Cardiac muscle cell (in vitro differentiated cells and primary cell): ENCODE results near the gene TAF1A. TPM values are rescaled to one million over a fixed set of nuclear protein-coding genes. Genes with fewer than 3 reads are reported as not detected.
A peak's percentile ranks its signal among the peaks of the same experiment; 100 is the strongest.

Experiments
- DNase-seq, 2 donors: peaks; one replicate each; pipeline versions ENCODE4 v3.0.0 to v3.0.0-alpha.2; 2010 to 2017; ENCODE audit warnings: low read depth in 1 of 2, low spot score in 1 of 2
- H3K27ac ChIP-seq: fragments of 200-600 bp; sonication (generic); 2 replicates; pipeline ENCODE4 v1.5.1; 2016
- H3K27me3 ChIP-seq: fragments of 200-600 bp; sonication (generic); 2 replicates; pipeline ENCODE4 v1.6.0; 2016; ENCODE audit warnings: control low read depth
- H3K36me3 ChIP-seq: fragments of 200-600 bp; sonication (generic); 2 replicates; pipeline ENCODE4 v1.5.1; 2016; ENCODE audit warnings: control low read depth
- H3K4me1 ChIP-seq: fragments of 200-600 bp; sonication (generic); 2 replicates; pipeline ENCODE4 v1.8.1; 2017; ENCODE audit warnings: low read depth, mild to moderate bottlenecking, mixed run types
- H3K4me3 ChIP-seq: fragments of 200-600 bp; sonication (generic); 2 replicates; pipeline ENCODE4 v1.5.1; 2016; ENCODE audit warnings: mild to moderate bottlenecking
- H3K9me3 ChIP-seq: fragments of 200-600 bp; sonication (generic); 2 replicates; pipeline ENCODE4 v1.5.1; 2017; ENCODE audit warnings: low read depth, mild to moderate bottlenecking, control low read depth
- polyA plus RNA-seq: library from polyadenylated mRNA; unstranded; fragments of >200 nt; fragmentation: Nextera tagmentation; extraction: Ambion mirVana; gene quantifications from 2 replicates; pipeline ENCODE4 v1.2.1, GENCODE V29; 2016
- total RNA-seq: library from RNA; depleted of rRNA; stranded (reverse); fragments of >200 nt; gene quantifications from 2 replicates; pipeline ENCODE4 v1.2.3, GENCODE V29; 2016
- TF ChIP-seq, protein P1 (sequence below): IDR thresholded peaks from 2 replicates; pipeline ENCODE4 v1.5.1; 2012; ENCODE audit warnings: low read depth, mild to moderate bottlenecking, low read length

Gene TAF1A
- 5.0 and 5.7 TPM in 2 replicates for total RNA-seq
- polyA plus RNA-seq: 3.9 and 5.5 TPM in 2 replicates

DNA sequence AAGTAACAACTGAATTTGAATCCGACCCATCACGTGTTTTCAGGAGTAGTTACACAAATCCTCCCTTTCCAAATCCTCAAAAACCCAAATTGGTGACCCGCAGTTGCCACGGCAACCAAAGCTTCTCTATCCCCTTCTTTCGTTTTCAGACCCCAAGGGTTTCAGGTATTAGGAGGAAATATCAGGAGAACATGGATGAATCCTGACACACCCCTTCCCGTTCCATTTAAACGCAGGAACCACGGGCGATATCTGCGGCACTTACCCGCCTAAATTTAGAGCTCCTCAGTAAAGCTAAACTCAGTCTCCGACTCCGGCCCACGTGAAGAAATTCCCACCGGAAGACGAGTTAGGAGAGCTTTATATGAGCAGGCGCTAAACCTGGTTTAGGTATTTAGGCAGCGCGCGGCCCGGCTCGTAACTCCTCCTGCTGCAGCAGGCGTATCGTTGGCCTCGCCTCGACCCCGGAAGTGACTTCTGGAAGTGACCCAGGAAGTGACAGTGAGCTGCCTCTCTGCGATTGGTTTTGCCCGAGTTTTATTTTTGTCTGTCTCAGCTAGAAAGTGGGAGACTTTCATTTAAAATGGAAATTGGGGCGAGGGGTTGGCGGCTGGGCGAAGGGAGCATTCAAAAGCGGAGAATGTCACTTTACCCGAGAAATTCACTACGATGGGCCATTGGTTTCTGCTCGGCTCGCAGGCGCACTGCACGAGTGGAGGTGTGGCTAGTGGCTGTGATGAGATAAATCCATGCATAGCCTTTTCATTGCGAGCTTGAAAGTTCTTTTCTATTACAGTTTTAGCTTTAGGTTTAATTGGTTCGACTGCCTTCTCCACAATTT is at the start of gene TAF1A:
Gene TAF1A, minus strand, starts transcription at position 472 of the 841 bp plus-strand sequence.
- H3K27me3 ChIP-seq: no peaks in the 10 kb centered on the region
- peak; percentile 86 to 93 for DNase-seq
- TF ChIP-seq, protein P1, sequence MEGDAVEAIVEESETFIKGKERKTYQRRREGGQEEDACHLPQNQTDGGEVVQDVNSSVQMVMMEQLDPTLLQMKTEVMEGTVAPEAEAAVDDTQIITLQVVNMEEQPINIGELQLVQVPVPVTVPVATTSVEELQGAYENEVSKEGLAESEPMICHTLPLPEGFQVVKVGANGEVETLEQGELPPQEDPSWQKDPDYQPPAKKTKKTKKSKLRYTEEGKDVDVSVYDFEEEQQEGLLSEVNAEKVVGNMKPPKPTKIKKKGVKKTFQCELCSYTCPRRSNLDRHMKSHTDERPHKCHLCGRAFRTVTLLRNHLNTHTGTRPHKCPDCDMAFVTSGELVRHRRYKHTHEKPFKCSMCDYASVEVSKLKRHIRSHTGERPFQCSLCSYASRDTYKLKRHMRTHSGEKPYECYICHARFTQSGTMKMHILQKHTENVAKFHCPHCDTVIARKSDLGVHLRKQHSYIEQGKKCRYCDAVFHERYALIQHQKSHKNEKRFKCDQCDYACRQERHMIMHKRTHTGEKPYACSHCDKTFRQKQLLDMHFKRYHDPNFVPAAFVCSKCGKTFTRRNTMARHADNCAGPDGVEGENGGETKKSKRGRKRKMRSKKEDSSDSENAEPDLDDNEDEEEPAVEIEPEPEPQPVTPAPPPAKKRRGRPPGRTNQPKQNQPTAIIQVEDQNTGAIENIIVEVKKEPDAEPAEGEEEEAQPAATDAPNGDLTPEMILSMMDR: no peak
- peaks cover 10% of the 10 kb centered on the region for H3K4me1 ChIP-seq
- no peaks in the 10 kb centered on the region for H3K36me3 ChIP-seq
- peak within 1 kb of the TSS; percentile 64 for H3K4me3 ChIP-seq
- no peaks in the 10 kb centered on the region for H3K9me3 ChIP-seq
- peak within 1 kb of the TSS; percentile 87 for H3K27ac ChIP-seq

DNA sequence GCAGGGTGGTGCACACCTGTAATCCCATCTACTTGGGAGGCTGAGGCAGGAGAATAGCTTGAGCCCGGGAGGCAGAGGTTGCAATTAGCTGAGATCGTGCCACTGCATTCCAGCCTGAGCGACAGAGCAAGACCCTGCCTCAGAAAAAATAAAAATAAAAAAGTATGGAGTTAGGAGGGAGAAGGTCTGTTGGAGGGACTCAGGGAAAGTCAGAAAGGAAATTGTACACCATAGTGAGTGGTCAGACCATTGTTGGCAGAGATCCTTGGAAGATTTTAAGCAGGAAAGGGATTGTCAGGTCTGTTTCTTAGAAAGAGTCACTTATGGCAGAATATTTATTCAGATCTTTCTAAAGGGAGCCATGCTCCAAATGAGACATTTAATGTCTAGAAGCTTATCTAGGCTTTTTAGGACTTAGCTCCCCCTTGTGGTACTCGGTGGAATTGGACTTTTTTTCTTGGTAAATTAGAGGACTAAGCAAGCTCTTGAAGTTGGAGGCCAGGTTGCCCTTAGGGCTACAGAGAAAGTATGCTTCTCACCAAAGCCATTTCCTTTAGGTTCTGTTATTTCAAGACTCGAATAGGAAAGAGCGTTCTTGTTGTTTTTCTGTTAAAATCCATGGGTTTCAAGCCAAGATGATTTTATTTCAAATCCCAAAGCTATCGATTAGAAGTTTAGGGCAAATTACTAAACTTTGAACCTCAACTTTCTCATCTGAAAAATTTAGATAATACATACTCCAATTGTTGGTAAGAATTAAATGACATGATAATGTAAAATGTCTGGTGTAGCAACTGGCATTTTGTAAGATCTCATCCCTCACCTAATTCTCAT is 44.7 kb upstream of the TAF1A start:
- Histone ChIP-seq H3K36me3 (peaks cover 37% of the 10 kb centered on the region), H3K4me1 (no peaks in the 10 kb centered on the region), H3K9me3 (no peaks in the 10 kb centered on the region), H3K27me3 (no peaks in the 10 kb centered on the region), H3K4me3 (no peak overlapping the region), H3K27ac (no peak overlapping the region)
- DNase-seq: peak; percentile 83 to 93
- TF ChIP-seq, protein P1: peak; percentile 85

DNA sequence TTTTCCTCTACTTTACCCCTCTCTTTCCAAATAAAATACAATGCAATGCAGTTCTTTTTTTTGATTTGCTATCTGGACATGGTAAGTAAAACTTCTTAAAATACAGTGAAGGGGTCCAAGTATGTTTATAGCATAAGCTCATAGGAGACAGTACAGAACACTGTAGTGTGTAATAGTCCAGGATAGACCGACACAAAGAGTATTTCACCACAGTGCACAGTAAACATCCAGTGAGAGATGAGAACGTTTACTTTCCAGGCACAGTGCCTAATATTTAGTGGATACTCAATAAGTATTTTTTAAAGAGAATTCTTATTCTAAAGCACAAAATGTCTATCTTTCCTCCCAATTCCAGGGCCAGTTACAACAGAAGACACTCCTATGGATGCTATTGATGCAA is 43.0 kb upstream of the TAF1A start:
- DNase-seq: no peak
- Histone ChIP-seq H3K36me3 (peaks cover 32% of the 10 kb centered on the region), H3K9me3 (no peaks in the 10 kb centered on the region), H3K27me3 (no peaks in the 10 kb centered on the region), H3K4me1 (no peaks in the 10 kb centered on the region), H3K4me3 (no peak overlapping the region), H3K27ac (no peak overlapping the region)
- TF ChIP-seq, protein P1: no peak

GRCh38 chr1:222631611-222632208 is 42.0 kb upstream of the TAF1A start:
- peaks cover 37% of the 10 kb centered on the region for H3K36me3 ChIP-seq
- no peak for DNase-seq
- no peak overlapping the region for H3K4me3 ChIP-seq
- no peak overlapping the region for H3K27ac ChIP-seq
- H3K27me3 ChIP-seq: no peaks in the 10 kb centered on the region
- TF ChIP-seq, protein P1: no peak
- no peaks in the 10 kb centered on the region for H3K9me3 ChIP-seq
- H3K4me1 ChIP-seq: no peaks in the 10 kb centered on the region

DNA sequence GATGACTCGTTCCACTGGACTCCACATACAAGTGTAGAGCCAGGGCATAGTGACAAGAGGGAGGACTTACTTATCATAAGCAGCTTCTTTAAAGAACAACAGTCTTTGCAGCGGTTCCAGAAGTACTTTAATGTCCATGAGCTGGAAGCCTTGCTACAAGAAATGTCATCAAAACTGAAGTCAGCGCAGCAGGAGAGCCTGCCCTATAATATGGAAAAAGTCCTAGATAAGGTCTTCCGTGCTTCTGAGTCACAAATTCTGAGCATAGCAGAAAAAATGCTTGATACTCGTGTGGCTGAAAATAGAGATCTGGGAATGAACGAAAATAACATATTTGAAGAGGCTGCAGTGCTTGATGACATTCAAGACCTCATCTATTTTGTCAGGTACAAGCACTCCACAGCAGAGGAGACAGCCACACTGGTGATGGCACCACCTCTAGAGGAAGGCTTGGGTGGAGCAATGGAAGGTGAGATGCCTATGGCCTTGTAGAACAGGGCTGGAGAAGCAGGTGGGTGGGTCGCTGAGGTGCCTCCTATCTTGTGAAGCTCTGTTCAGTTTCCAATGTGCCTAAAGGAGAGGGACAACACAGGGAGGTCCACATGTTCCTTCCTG is 40.3 kb upstream of the TAF1A start:
- H3K4me3 ChIP-seq: no peak overlapping the region
- no peaks in the 10 kb centered on the region for H3K4me1 ChIP-seq
- H3K36me3 ChIP-seq: peaks cover 48% of the 10 kb centered on the region
- peak in 1 of 2 donors; percentile 66 for DNase-seq
- H3K27ac ChIP-seq: no peak overlapping the region
- no peaks in the 10 kb centered on the region for H3K9me3 ChIP-seq
- H3K27me3 ChIP-seq: no peaks in the 10 kb centered on the region
- TF ChIP-seq, protein P1: no peak
